ENCODE results near the gene TP73. TPM values are rescaled to one million over a fixed set of nuclear protein-coding genes. Genes with fewer than 3 reads are reported as not detected.

The TP73 gene
- total RNA-seq, 1 donor from 2014 or later, result 0.05 TPM

DNA sequence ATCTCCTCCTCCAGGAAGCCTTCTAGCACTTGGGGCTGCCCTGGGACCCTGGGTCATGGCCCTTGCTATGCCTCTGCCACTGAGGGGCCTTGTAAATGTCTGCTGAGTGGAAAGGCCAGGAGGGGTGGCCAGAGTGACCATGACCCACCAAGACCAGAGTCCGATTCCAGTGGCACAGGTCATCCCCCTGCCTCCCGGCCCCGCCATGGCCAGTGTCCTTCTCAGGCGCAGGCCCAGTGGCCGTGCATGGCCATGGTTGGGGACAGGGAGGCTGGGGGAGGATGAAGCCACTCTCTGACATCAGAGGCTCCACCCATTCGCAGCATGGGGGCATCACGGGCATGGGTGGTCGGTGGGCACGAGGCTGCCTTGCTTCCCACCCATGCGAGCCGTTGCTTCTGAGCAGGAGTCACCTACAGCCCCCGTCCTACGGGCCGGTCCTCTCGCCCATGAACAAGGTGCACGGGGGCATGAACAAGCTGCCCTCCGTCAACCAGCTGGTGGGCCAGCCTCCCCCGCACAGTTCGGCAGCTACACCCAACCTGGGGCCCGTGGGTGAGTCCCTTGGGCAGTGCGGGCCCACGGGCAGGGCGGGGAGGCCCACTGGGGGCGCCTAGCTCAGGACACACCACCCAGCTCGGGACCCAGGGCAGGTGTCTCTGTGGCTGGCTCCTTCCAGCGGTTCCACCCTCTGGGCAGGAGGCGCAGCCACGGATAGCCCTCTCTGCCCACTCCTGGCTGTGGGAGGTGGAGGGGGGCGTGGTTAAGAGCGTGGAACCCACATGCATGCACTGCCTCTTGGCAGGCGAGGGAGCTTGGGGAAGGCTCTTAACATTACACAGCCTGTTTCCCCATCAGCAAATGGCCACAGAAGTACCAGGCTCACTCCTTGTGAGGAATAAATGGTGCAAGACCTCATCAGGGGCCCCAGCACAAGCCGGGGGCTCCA lies 77.6 kb downstream of the TP73 start:
- no peak for DNase-seq (ENCODE audit: low spot score)
- no peaks in the 10 kb centered on the region for H3K36me3 Mint-ChIP-seq (ENCODE audit: low read depth)
- H3K4me1 Mint-ChIP-seq (ENCODE audit: low read depth), result peaks cover 4% of the 10 kb centered on the region
- TF ChIP-seq, protein P1, sequence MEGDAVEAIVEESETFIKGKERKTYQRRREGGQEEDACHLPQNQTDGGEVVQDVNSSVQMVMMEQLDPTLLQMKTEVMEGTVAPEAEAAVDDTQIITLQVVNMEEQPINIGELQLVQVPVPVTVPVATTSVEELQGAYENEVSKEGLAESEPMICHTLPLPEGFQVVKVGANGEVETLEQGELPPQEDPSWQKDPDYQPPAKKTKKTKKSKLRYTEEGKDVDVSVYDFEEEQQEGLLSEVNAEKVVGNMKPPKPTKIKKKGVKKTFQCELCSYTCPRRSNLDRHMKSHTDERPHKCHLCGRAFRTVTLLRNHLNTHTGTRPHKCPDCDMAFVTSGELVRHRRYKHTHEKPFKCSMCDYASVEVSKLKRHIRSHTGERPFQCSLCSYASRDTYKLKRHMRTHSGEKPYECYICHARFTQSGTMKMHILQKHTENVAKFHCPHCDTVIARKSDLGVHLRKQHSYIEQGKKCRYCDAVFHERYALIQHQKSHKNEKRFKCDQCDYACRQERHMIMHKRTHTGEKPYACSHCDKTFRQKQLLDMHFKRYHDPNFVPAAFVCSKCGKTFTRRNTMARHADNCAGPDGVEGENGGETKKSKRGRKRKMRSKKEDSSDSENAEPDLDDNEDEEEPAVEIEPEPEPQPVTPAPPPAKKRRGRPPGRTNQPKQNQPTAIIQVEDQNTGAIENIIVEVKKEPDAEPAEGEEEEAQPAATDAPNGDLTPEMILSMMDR (IDR thresholded peaks at IDR 0.05), result no peak
- peaks cover 12% of the 10 kb centered on the region for H3K27me3 Mint-ChIP-seq (ENCODE audit: low read depth)
- no peak overlapping the region for H3K27ac Mint-ChIP-seq (ENCODE audit: unreplicated experiment)
- no peak overlapping the region for H3K4me3 Mint-ChIP-seq (ENCODE audit: unreplicated experiment)
- no peaks in the 10 kb centered on the region for H3K9me3 Mint-ChIP-seq (ENCODE audit: low read depth)

DNA sequence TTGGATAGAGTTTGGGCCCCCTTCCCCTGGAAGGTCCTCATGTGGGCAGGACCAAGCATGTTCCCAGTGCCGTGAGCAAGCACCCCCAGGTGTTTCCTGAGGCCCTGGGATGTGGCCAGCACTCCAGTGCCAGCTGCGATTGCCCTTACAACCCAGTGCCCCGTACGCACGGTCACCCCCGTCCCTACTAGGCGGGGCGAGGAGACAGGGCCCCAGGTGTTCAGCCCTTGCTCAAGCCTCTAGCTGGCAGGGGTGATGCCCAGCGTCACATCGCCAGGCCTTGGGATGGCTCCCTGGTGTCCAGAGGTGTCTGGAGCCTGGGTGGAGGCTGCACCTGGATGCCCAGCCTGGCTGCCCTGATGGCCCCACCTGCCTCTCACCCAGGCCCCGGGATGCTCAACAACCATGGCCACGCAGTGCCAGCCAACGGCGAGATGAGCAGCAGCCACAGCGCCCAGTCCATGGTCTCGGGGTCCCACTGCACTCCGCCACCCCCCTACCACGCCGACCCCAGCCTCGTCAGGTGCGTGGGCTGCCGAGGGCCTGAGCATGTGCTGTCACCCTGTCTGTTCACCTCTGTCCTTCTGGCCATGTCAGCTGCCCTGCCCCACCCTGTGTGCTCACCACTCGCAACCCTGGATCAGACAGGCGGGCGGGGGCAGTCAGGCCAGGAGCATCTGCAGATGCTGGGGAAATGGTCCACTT lies 78.4 kb downstream of the TP73 start:
- TF ChIP-seq, protein P1 (IDR thresholded peaks at IDR 0.05), result no peak
- no peaks in the 10 kb centered on the region for H3K36me3 Mint-ChIP-seq (ENCODE audit: low read depth)
- no peak for DNase-seq (ENCODE audit: low spot score)
- H3K27me3 Mint-ChIP-seq (ENCODE audit: low read depth), result peaks cover 12% of the 10 kb centered on the region
- peaks cover 4% of the 10 kb centered on the region for H3K4me1 Mint-ChIP-seq (ENCODE audit: low read depth)
- H3K4me3 Mint-ChIP-seq (ENCODE audit: unreplicated experiment), result no peak overlapping the region
- no peak overlapping the region for H3K27ac Mint-ChIP-seq (ENCODE audit: unreplicated experiment)
- H3K9me3 Mint-ChIP-seq (ENCODE audit: low read depth), result no peaks in the 10 kb centered on the region

DNA sequence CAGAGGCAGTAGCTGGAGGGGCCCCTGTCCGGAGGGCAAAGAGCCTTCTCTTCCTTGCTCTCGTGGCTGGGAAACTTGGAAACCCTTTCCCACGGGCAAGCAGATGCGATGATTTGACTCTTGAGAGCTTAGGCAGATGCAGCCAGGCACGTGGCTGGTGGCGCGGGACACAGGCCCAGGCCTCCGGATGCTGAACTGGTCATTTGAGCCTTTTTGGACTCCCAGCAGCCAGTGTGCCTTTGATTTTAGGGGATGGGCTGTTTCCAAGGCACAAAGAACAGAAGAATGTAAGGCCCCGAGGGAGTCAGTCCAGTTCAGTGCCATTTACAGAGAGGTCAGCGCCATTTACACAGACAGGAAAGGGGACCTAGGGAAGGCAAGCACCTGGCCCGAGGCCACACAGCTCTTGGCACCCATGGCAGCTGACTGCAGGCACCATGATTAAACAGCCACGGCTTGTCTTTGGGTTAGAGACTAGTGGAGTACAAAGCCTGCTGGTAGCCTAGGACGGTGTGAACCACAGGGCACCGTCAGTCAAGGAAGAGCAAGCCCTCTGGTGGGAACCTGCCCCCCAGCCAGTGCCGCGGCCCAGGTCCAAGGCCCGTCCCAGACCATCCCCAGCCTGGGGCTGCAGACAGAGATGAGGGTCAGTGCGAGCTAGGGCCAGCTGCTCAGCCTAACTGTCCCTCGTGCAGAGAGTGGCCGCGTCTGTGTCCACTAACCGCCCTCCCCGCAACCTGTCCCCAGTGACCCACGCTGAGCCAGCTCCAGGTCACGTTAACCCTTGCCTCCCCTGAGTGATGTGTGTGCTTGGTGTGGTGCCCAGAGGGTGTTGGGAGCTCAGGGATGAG lies 79.5 kb downstream of the TP73 start:
- H3K4me3 Mint-ChIP-seq (ENCODE audit: unreplicated experiment), result no peak overlapping the region
- DNase-seq (ENCODE audit: low spot score), result no peak
- peaks cover 12% of the 10 kb centered on the region for H3K27me3 Mint-ChIP-seq (ENCODE audit: low read depth)
- H3K9me3 Mint-ChIP-seq (ENCODE audit: low read depth), result no peaks in the 10 kb centered on the region
- TF ChIP-seq, protein P1 (IDR thresholded peaks at IDR 0.05), result no peak
- no peak overlapping the region for H3K27ac Mint-ChIP-seq (ENCODE audit: unreplicated experiment)
- peaks cover 12% of the 10 kb centered on the region for H3K4me1 Mint-ChIP-seq (ENCODE audit: low read depth)
- no peaks in the 10 kb centered on the region for H3K36me3 Mint-ChIP-seq (ENCODE audit: low read depth)

DNA sequence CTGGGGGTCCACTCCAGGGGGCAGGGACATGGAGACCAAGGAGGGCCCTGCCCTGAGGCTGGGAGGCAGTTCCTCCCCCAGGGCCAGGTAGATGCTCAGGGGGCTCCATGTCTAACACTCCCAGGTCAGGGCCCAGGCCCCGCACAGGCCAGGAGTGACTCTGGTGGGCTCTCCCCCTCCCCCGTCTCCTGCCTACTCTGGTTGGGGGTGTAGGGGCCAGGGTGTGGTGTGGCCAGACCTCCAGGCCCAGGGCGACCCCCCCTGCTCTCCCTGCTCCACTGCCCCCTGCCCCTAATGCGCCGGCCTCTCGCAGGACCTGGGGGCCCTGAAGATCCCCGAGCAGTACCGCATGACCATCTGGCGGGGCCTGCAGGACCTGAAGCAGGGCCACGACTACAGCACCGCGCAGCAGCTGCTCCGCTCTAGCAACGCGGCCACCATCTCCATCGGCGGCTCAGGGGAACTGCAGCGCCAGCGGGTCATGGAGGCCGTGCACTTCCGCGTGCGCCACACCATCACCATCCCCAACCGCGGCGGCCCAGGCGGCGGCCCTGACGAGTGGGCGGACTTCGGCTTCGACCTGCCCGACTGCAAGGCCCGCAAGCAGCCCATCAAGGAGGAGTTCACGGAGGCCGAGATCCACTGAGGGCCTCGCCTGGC lies 80.2 kb downstream of the TP73 start:
- Mint-ChIP-seq H3K27ac (ENCODE audit: unreplicated experiment) (no peak overlapping the region), H3K27me3 (ENCODE audit: low read depth) (peaks cover 12% of the 10 kb centered on the region), H3K9me3 (ENCODE audit: low read depth) (no peaks in the 10 kb centered on the region), H3K4me1 (ENCODE audit: low read depth) (peaks cover 12% of the 10 kb centered on the region), H3K36me3 (ENCODE audit: low read depth) (peaks cover 1% of the 10 kb centered on the region), H3K4me3 (ENCODE audit: unreplicated experiment) (no peak overlapping the region)
- no peak for DNase-seq (ENCODE audit: low spot score)
- TF ChIP-seq, protein P1 (IDR thresholded peaks at IDR 0.05), result no peak
